Measurements from ENCODE around the gene SLC35B1.

SLC35B1 gene

GRCh38 chr17:49670002-49670401, 37.8 kb downstream of the SLC35B1 start:
- no peak for DNase-seq

DNA sequence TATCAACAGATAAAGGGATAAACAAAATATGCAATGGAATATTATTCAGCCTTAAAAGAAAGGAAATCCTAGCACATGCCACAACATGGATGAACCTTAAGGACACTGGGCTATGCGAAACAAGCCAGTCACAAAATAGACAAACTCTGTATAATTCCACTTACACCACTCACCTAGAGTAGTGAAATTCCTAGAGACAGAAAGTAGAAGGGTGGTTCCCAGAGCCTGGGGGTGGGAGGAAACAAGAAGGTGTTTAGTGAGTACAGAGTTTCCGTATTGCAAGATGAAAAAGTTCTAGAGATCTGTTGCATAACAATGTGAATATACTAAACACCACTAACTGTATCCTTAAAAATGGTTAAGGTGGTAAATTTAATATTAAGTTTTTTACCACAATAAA, 39.9 kb downstream of the SLC35B1 start:
- DNase-seq: no peak

DNA sequence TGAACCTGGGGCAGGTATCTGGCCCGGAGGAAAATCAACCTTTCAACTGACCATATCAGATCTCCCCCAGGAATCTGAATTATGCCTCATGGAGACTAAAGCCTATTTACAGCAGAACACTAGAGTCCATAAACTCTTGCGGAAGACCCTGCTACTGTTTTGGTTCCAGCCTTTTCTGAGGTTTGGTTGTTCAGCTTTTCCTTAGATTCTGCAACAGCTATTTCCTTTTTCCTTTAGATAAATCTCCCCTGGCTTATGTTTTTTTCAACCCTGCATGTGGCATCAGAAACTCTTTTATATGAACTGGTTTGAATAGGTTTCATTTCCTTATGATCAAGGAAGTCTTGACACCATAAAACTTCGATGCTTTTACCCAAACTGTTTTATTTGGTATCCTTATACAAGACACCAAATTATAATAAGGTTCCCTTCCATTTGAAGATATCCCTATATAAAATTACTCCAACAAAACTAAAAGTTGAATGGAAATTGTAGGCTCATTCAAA, 43.0 kb downstream of the SLC35B1 start:
- no peak for DNase-seq

DNA sequence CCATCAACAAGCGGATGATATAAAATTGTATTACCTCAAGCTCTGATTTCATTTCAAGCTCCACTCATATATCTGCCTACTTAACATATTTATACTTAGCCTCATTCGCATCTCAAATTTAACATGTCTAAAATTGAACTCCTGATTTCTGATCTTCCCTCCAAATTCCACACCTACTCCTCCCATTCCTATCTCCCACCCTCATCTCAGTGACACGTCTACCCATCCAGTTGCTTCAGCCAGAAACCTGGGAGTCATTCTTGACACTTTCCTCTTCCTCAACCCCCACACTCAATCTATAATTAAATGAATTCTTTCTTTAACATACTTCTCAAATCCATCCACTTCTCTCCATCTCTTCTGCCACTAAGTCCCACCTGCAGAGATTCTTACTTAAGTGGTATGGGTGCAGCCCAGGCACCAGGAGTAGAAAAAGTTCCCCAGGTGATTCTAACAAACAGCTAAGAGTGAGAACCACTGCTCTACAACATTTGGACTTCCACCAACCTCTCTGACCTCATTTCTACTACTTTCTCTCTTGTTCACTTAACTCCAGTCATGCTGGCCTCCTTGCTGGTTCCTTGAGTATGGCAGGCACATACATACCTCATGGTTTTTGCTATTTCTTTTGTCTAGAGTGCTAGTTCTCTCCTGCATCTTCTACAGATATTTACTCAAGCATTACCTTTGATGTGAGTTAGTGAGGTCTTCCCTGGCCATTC, 47.9 kb downstream of the SLC35B1 start:
- no peak for DNase-seq

GRCh38 chr17:49656247-49656646, 51.5 kb downstream of the SLC35B1 start:
- no peak for DNase-seq
